ENCODE measurements around the gene GPR107.
A peak's percentile ranks its signal among the peaks of the same experiment; 100 is the strongest.

The GPR107 gene

DNA sequence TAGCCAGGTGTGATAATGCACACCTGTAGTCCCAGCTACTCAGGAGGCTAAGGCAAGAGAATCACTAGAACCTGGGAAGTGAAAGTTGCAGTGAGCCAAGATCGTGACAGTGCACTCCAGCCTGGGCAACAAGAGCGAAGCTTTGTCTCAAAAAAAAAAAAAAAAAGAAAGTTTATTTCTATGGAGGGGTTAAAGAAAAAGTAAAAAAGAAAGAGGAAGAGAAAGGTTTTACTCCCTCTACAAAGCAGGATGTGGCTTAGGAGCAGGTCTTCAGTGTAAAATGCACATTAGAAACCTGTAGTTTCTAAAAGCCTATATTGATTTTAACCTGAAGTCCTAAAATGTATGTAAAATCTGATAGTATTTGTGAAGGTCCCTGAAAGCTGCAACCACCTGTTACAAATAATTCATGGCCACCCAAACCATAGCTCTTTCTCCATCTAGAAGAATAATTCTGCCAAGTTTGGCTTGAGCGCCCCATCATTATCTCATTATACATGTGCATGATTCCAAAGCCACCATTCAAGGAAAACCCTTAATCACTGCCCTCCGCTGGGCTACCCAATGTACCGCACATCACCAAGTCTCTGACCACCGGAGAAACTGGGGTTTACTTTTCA lies 14.1 kb upstream of the GPR107 start:
- no peaks in the 10 kb centered on the region for H3K36me3 ChIP-seq (replicated peaks)
- H3K4me1 ChIP-seq, result peaks cover 23% of the 10 kb centered on the region
- in situ Hi-C loops (cut with MboI; ENCODE audit: low sequenced_read_pairs), result no loop called here
- H3K9me3 ChIP-seq, result no peaks in the 10 kb centered on the region
- no peak overlapping the region for H3K4me3 ChIP-seq
- H3K27me3 ChIP-seq (ENCODE audit: low read depth), result no peaks in the 10 kb centered on the region
- peak in 1 of 2 experiments; percentile 43 for DNase-seq (ENCODE audit: low spot score in 2 of 2)

GRCh38 chr9:130040984-130041647 lies 12.6 kb upstream of the GPR107 start:
- in situ Hi-C loops (cut with MboI; ENCODE audit: low sequenced_read_pairs), result no loop called here
- H3K9me3 ChIP-seq, result no peaks in the 10 kb centered on the region
- H3K36me3 ChIP-seq (replicated peaks), result no peaks in the 10 kb centered on the region
- DNase-seq (ENCODE audit: low spot score in 2 of 2), result no peak
- H3K4me1 ChIP-seq, result peaks cover 30% of the 10 kb centered on the region
- peak overlapping the region; percentile 56 for H3K4me3 ChIP-seq
- H3K27me3 ChIP-seq (ENCODE audit: low read depth), result no peaks in the 10 kb centered on the region

- in situ Hi-C loops (cut with MboI; ENCODE audit: low sequenced_read_pairs), result no loop called here
- Histone ChIP-seq H3K27me3 (ENCODE audit: low read depth) (no peaks in the 10 kb centered on the region), H3K36me3 (replicated peaks) (no peaks in the 10 kb centered on the region), H3K9me3 (no peaks in the 10 kb centered on the region), H3K4me3 (peak overlapping the region; percentile 56), H3K4me1 (peaks cover 30% of the 10 kb centered on the region)
- DNase-seq (ENCODE audit: low spot score in 2 of 2), result peak in 1 of 2 experiments; percentile 49
Observed at GRCh38 chr9:130041648-130042405, 11.9 kb upstream of the GPR107 start.

GRCh38 chr9:130042406-130042884 lies 11.3 kb upstream of the GPR107 start:
- no peaks in the 10 kb centered on the region for H3K9me3 ChIP-seq
- in situ Hi-C loops (cut with MboI; ENCODE audit: low sequenced_read_pairs), result no loop called here
- H3K4me1 ChIP-seq, result peaks cover 30% of the 10 kb centered on the region
- H3K4me3 ChIP-seq, result peak overlapping the region; percentile 56
- peak in 1 of 2 experiments; percentile 46 for DNase-seq (ENCODE audit: low spot score in 2 of 2)
- H3K27me3 ChIP-seq (ENCODE audit: low read depth), result no peaks in the 10 kb centered on the region
- H3K36me3 ChIP-seq (replicated peaks), result no peaks in the 10 kb centered on the region

- peak; percentile 68 to 89 for DNase-seq (ENCODE audit: low spot score in 2 of 2)
- no peaks in the 10 kb centered on the region for H3K9me3 ChIP-seq
- in situ Hi-C loops (cut with MboI; ENCODE audit: low sequenced_read_pairs), result no loop called here
- peak within 1 kb of the TSS; percentile 56 for H3K4me3 ChIP-seq
- H3K27me3 ChIP-seq (ENCODE audit: low read depth), result no peaks in the 10 kb centered on the region
- no peaks in the 10 kb centered on the region for H3K36me3 ChIP-seq (replicated peaks)
- H3K4me1 ChIP-seq, result peaks cover 30% of the 10 kb centered on the region
Observed at GRCh38 chr9:130042885-130043653, 10.6 kb upstream of the GPR107 start, which contains the start of gene FNBP1. FNBP1 (minus strand) TSS chr9:130043189; CDS start chr9:130042975, 214 bp downstream.

- in situ Hi-C loops (cut with MboI; ENCODE audit: low sequenced_read_pairs), result no loop called here
- Histone ChIP-seq H3K36me3 (replicated peaks) (no peaks in the 10 kb centered on the region), H3K4me1 (peaks cover 30% of the 10 kb centered on the region), H3K27me3 (ENCODE audit: low read depth) (no peaks in the 10 kb centered on the region), H3K4me3 (peak overlapping the region; percentile 56), H3K9me3 (no peaks in the 10 kb centered on the region)
- no peak for DNase-seq (ENCODE audit: low spot score in 2 of 2)
Observed at GRCh38 chr9:130043654-130044623, 9.8 kb upstream of the GPR107 start.

- no peaks in the 10 kb centered on the region for H3K27me3 ChIP-seq (ENCODE audit: low read depth)
- no peaks in the 10 kb centered on the region for H3K9me3 ChIP-seq
- peaks cover 24% of the 10 kb centered on the region for H3K4me1 ChIP-seq
- H3K36me3 ChIP-seq (replicated peaks), result no peaks in the 10 kb centered on the region
- no peak overlapping the region for H3K4me3 ChIP-seq
- DNase-seq (ENCODE audit: low spot score in 2 of 2), result no peak
- in situ Hi-C loops (cut with MboI; ENCODE audit: low sequenced_read_pairs), result no loop called here
Observed at GRCh38 chr9:130045725-130046450, 7.8 kb upstream of the GPR107 start.

GRCh38 chr9:130049431-130050210 lies 4.1 kb upstream of the GPR107 start:
- peaks cover 2% of the 10 kb centered on the region; the same call in 1 of the 2 replicates for H3K36me3 ChIP-seq (replicated peaks)
- no peak for DNase-seq (ENCODE audit: low spot score in 2 of 2)
- H3K9me3 ChIP-seq, result no peaks in the 10 kb centered on the region
- H3K4me1 ChIP-seq, result peaks cover 16% of the 10 kb centered on the region
- no peaks in the 10 kb centered on the region for H3K27me3 ChIP-seq (ENCODE audit: low read depth)
- in situ Hi-C loops (cut with MboI; ENCODE audit: low sequenced_read_pairs), result no loop called here
- H3K4me3 ChIP-seq, result no peak overlapping the region

DNA sequence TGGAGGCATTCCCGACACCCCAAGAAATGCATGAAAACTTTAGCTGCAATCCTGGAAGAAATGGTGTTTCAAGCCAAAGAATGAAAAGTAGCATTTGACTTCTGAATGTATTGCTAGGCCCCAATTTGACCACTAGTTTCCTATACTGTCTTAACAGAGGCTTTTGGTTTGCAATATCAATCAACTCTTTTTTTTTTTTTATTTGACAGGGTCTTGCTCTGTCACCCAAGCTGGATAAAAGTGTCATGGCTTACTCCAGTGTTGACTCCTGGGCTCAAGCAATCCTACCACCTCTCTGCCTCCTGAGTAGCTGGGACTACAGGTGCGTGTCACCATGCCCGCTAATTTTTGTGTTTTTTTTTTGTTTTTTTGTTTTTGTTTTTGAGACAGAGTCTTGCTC lies 3.2 kb upstream of the GPR107 start:
- Histone ChIP-seq H3K36me3 (replicated peaks) (peaks cover 2% of the 10 kb centered on the region; the same call in 1 of the 2 replicates), H3K4me3 (no peak overlapping the region), H3K9me3 (no peaks in the 10 kb centered on the region), H3K27me3 (ENCODE audit: low read depth) (no peaks in the 10 kb centered on the region), H3K4me1 (peaks cover 16% of the 10 kb centered on the region)
- in situ Hi-C loops (cut with MboI; ENCODE audit: low sequenced_read_pairs), result no loop called here
- DNase-seq (ENCODE audit: low spot score in 2 of 2), result no peak

DNA sequence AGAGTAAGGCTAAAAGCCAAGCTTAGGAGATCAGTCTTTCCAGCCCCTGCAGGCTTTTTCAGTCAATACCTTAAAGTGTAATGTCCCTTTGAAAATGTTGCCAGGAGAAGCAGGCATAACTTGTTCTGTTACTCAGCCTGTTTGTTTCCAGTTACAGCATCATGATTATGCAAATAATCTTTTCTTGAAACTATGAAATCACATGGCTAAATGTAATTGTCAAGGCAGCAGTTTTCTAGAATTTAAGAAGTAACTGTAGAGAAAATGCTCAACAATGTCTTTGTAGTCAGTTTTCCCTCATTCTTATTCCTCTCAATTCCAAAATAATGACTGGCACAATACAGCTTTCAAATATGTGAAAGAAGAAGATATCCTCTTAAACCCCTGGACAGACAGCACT lies 1.9 kb upstream of the GPR107 start:
- DNase-seq (ENCODE audit: low spot score in 2 of 2), result no peak
- Histone ChIP-seq H3K9me3 (no peaks in the 10 kb centered on the region), H3K27me3 (ENCODE audit: low read depth) (no peaks in the 10 kb centered on the region), H3K36me3 (replicated peaks) (peaks cover 2% of the 10 kb centered on the region; the same call in 1 of the 2 replicates), H3K4me3 (no peak overlapping the region), H3K4me1 (peaks cover 9% of the 10 kb centered on the region)
- in situ Hi-C loops (cut with MboI; ENCODE audit: low sequenced_read_pairs), result no loop called here

- H3K4me1 ChIP-seq, result peaks cover 9% of the 10 kb centered on the region
- peak overlapping the region; percentile 99 for H3K4me3 ChIP-seq
- in situ Hi-C loops (cut with MboI; ENCODE audit: low sequenced_read_pairs), result no loop called here
- no peaks in the 10 kb centered on the region for H3K9me3 ChIP-seq
- peaks cover 2% of the 10 kb centered on the region; the same call in 1 of the 2 replicates for H3K36me3 ChIP-seq (replicated peaks)
- DNase-seq (ENCODE audit: low spot score in 2 of 2), result no peak
- H3K27me3 ChIP-seq (ENCODE audit: low read depth), result no peaks in the 10 kb centered on the region
Observed at GRCh38 chr9:130053109-130053503, 600 bp upstream of the GPR107 start.

All from HAP-1 (cell line).